PC-3 (cell line): ENCODE data around the gene B3GNT4. TPM values are rescaled to one million over a fixed set of nuclear protein-coding genes. Genes with fewer than 3 reads are reported as not detected.
A peak's percentile ranks its signal among the peaks of the same experiment; 100 is the strongest.

Source experiments
- ATAC-seq: fragments of 200-7000 bp; cut with Tn5 transposase; 2 replicates; pipeline ENCODE4 v1.9.1; 2020; ENCODE audit warnings: mild to moderate bottlenecking, moderate library complexity
- BruUV-seq: library from RNA; stranded (reverse); fragments of 400-500 nt; replicated peaks from 2 replicates; lab custom pipeline; 2021; lab: Mats Ljungman, UMichigan
- CTCF ChIA-PET: fragments of 300-600 bp; sonication (Branson Sonifier 250); formaldehyde crosslinking; loops from one replicate; lab custom pipeline; 2022; ENCODE audit warnings: antibody characterized with exemption; lab: Charles Lee
- POLR2A ChIA-PET: fragments of 300-600 bp; sonication (Branson Sonifier 250); formaldehyde crosslinking; loops from one replicate; lab custom pipeline; 2022; ENCODE audit warnings: antibody characterized with exemption; ENCODE audit not compliant: unreplicated experiment; lab: Charles Lee
- DNase-seq: peaks from one replicate; pipeline ENCODE4 v3.0.0-alpha.2; 2015
- H2AFZ ChIP-seq: fragments of 300-600 bp; sonication (generic); 2 replicates; pipeline ENCODE4 v1.6.0; 2016; ENCODE audit warnings: antibody characterized with exemption, low read length
- H3F3A ChIP-seq: fragments of 300-600 bp; sonication (generic); one replicate; pipeline ENCODE4 v1.6.0; 2017; ENCODE audit warnings: antibody characterized with exemption, low read length, control low read depth, mild to moderate bottlenecking; ENCODE audit not compliant: unreplicated experiment
- H3K27ac ChIP-seq: fragments of 300-600 bp; sonication (generic); 2 replicates; pipeline ENCODE4 v1.5.1; 2016; ENCODE audit warnings: mild to moderate bottlenecking, low read length
- H3K27me3 ChIP-seq: fragments of 300-600 bp; sonication (generic); 2 replicates; pipeline ENCODE4 v1.6.1; 2016; ENCODE audit warnings: low read length, mixed read lengths
- H3K36me3 ChIP-seq: fragments of 300-600 bp; sonication (generic); 2 replicates; pipeline ENCODE4 v1.6.1; 2016; ENCODE audit warnings: low read depth, mixed run types, low read length, mixed read lengths
- H3K4me1 ChIP-seq: fragments of 300-600 bp; sonication (generic); 2 replicates; pipeline ENCODE4 v1.5.1; 2016; ENCODE audit warnings: low read length; ENCODE audit not compliant: insufficient read depth
- H3K4me2 ChIP-seq: fragments of 300-600 bp; sonication (generic); 2 replicates; pipeline ENCODE4 v1.6.0; 2016; ENCODE audit warnings: low read length
- H3K4me3 ChIP-seq: fragments of 300-600 bp; sonication (generic); 2 replicates; pipeline ENCODE4 v1.5.1; 2016; ENCODE audit warnings: mild to moderate bottlenecking, low read length, mixed read lengths
- H3K79me2 ChIP-seq: fragments of 300-600 bp; sonication (generic); 2 replicates; pipeline ENCODE4 v1.6.1; 2017; ENCODE audit warnings: low read length, mixed read lengths
- H3K9ac ChIP-seq: fragments of 300-600 bp; sonication (generic); 2 replicates; pipeline ENCODE4 v1.6.0; 2016; ENCODE audit warnings: mild to moderate bottlenecking, low read length
- H3K9me2 ChIP-seq: fragments of 300-600 bp; sonication (generic); replicated peaks from 2 replicates; pipeline ENCODE4 v1.6.1; 2016; ENCODE audit warnings: mixed run types, low read length, mixed read lengths
- H3K9me3 ChIP-seq: fragments of 300-600 bp; sonication (generic); 2 replicates; pipeline ENCODE4 v1.6.1; 2016; ENCODE audit warnings: low read length, mixed read lengths
- H4K20me1 ChIP-seq: fragments of 300-600 bp; sonication (generic); 2 replicates; pipeline ENCODE4 v1.6.1; 2016; ENCODE audit warnings: low read length, mixed read lengths
- CTCF ChIP-seq: fragments of 300-600 bp; sonication (generic); conservative IDR thresholded peaks from 2 replicates; pipeline ENCODE4 v1.5.1; 2017; ENCODE audit warnings: antibody characterized with exemption, low read depth, mild to moderate bottlenecking, low read length
- EZH2 ChIP-seq: fragments of 300-600 bp; sonication (generic); IDR thresholded peaks from one replicate; pipeline ENCODE4 v1.6.1; 2017; ENCODE audit warnings: antibody characterized with exemption, mild to moderate bottlenecking, low read length; ENCODE audit not compliant: unreplicated experiment
- EZH2phosphoT487 ChIP-seq: fragments of 300-600 bp; sonication (generic); IDR thresholded peaks from 2 replicates; pipeline ENCODE4 v1.6.1; 2018; ENCODE audit warnings: mild to moderate bottlenecking, antibody characterized with exemption, low read length, borderline replicate concordance
- intact Hi-C: fragments of 100-400 bp; cut with micrococcal nuclease; formaldehyde crosslinking; loops from 2 replicates; pipeline ENCODE4 v1.9.0; 2023
- total RNA-seq: library from RNA; depleted of rRNA; stranded (reverse); fragments of >200 nt; gene quantifications from 2 replicates; pipeline ENCODE4 v1.2.3, GENCODE V29; 2014

The B3GNT4 gene
- total RNA-seq, 1 experiment from 2014 or later = 4.0 TPM

- intact Hi-C loops = no loop called here
Measured at GRCh38 chr12:122197612-122197966, 5.9 kb upstream of the B3GNT4 start.

DNA sequence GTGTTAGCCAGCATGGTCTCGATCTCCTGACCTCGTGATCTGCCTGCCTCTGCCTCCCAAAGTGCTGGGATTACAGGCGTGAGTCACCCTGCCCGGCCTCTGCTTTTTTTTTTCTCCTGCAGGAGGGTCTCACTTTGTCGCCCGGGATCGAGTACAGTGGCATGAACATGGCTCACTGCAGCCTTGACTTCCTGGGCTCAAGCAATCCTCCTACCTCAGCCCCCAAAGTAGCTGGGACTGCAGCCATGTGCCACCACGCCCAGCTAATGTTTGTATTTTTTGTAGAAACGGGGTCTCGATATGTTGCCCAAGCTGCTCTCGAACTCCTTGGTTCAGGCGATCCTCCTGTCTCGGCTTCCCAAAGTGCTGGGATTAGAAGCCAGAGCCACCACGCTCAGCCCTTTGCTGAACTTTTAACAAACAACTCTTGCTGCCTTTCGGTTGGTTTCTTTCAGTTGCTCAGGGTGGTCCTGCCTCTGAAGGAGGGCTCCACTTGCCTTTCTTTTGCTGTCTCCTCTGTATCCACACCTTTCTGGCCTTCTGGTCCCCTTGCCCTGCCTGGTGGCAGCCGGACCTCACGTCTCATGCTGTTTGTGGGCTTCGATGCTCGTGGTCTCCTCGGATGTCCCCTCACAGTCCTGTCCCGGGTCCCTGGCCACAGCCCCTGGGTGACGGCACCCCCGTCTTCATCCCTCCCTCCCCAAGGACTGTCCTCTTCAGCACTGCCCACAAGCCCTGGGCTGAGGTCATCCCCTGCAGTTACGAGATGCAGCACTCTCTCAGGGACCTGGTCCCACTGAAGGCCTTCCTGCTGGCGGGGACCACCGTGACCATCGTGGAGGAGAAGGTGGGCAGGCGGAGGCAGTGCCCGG lies 3.8 kb upstream of the B3GNT4 start:
- Histone ChIP-seq H3K4me1 (peaks cover 6% of the 10 kb centered on the region; the same call in 1 of the 2 replicates), H3K4me3 (no peak overlapping the region), H3K4me2 (no peak overlapping the region), H3K9me3 (no peaks in the 10 kb centered on the region), H3K36me3 (no peaks in the 10 kb centered on the region), H3K9ac (no peak overlapping the region), H3K79me2 (no peaks in the 10 kb centered on the region), H3F3A (no peaks in the 10 kb centered on the region), H3K27ac (no peak overlapping the region), H4K20me1 (no peaks in the 10 kb centered on the region), H3K9me2 (no peaks in the 10 kb centered on the region), H3K27me3 (no peaks in the 10 kb centered on the region), H2AFZ (no peak overlapping the region)
- ChIA-PET POLR2A (no interaction called here), CTCF (no interaction called here)
- TF ChIP-seq EZH2phosphoT487 (no peak), EZH2 (no peak)
- intact Hi-C loops = no loop called here
- DNase-seq = no peak
- ATAC-seq = no peak
- no TSS peak for BruUV-seq

More at GRCh38 chr12:122197612-122197966, 5.9 kb upstream of the B3GNT4 start:
- Histone ChIP-seq H3K27me3 (no peaks in the 10 kb centered on the region), H3K4me2 (peak overlapping the region; percentile 20), H3K4me1 (peaks cover 6% of the 10 kb centered on the region; the same call in 1 of the 2 replicates), H3K9ac (no peak overlapping the region), H3F3A (no peaks in the 10 kb centered on the region), H3K9me2 (no peaks in the 10 kb centered on the region), H3K9me3 (no peaks in the 10 kb centered on the region), H3K79me2 (no peaks in the 10 kb centered on the region), H3K27ac (no peak overlapping the region), H2AFZ (no peak overlapping the region), H3K4me3 (no peak overlapping the region), H3K36me3 (no peaks in the 10 kb centered on the region), H4K20me1 (no peaks in the 10 kb centered on the region)
- no peak for DNase-seq
- ChIA-PET POLR2A (no interaction called here), CTCF (no interaction called here)
- no peak for TF ChIP-seq EZH2
- no peak for TF ChIP-seq EZH2phosphoT487
- TF ChIP-seq CTCF = no peak
- BruUV-seq = no TSS peak
- ATAC-seq = no peak

- ChIA-PET POLR2A (no interaction called here), CTCF (no interaction called here)
- H2AFZ ChIP-seq = no peak overlapping the region
- no peak overlapping the region for H3K27ac ChIP-seq
- H3K4me1 ChIP-seq = peaks cover 6% of the 10 kb centered on the region; the same call in 1 of the 2 replicates
- no peak for DNase-seq
- H3K9me3 ChIP-seq = no peaks in the 10 kb centered on the region
- TF ChIP-seq CTCF (0 out of 2 replicates have a peak, but pooled peaks have one; percentile 23), EZH2 (no peak), EZH2phosphoT487 (no peak)
- no peak overlapping the region for H3K9ac ChIP-seq
- intact Hi-C loops = no loop called here
- no peak for ATAC-seq
- no peaks in the 10 kb centered on the region for H3K36me3 ChIP-seq
- H3F3A ChIP-seq = no peaks in the 10 kb centered on the region
- H3K9me2 ChIP-seq = no peaks in the 10 kb centered on the region
- no TSS peak for BruUV-seq
- H3K27me3 ChIP-seq = no peaks in the 10 kb centered on the region
- peaks cover 5% of the 10 kb centered on the region; the same call in 1 of the 2 replicates for H4K20me1 ChIP-seq
- H3K79me2 ChIP-seq = no peaks in the 10 kb centered on the region
- H3K4me3 ChIP-seq = no peak overlapping the region
- H3K4me2 ChIP-seq = no peak overlapping the region
Measured at GRCh38 chr12:122200541-122201175, 2.9 kb upstream of the B3GNT4 start.
